Measurements from ENCODE around the gene TXNDC2. TPM values are rescaled to one million over a fixed set of nuclear protein-coding genes. Genes with fewer than 3 reads are reported as not detected.
A peak's percentile ranks its signal among the peaks of the same experiment; 100 is the strongest.

Gene TXNDC2
- total and polyA plus RNA-seq, 9 of the 15 experiments (the other 6 are each of a cell fraction or from before 2014, with no cell fraction given), result 1.2 to 4.9 (median 2.3) TPM

DNA sequence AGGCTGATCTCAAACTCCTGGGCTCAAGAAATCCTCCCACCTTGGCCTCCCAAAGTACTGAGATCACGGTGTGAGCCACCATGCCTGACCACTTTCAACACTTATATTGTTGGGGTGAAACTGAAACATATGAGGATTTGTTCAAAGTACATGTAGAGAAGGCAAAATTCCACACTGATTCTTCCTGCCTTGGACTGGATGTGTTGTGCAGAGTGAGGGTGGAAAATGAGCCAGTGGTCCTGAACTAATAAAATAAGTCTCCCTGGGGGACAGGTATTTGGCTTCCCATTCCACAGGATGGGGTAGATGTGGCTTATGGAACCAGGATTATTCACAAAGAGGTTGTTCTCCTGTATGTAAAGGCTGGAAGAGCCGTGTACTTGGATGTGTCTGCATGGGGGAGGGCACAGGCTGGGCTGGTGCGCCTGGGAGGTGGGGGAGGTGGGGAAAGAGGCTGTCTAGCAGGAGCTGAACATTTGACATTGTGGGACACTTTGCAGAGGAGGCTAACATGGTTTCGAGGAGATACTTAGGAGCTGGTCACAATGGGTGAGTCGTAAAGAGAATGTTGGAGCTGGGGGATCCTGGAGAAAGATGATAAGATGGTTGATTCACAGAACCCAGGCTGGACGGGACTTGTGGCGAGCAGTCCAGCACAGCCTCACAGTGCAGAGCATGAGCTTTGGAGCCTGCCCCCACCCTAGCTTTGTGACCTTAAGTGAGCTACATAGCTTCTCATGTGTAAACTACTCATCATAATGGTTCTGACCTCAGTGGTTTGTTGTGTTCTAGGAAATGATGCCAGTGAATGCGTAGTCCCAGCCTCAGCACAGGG is at the start of gene TXNDC2 (continued):
- peak; percentile 71 for TF ChIP-seq ZFP36 (IDR thresholded peaks at IDR 0.05; ENCODE audit: low read depth, low read length, partially characterized antibody)
- no peak; the same call in none of the 2 replicates for TF ChIP-seq MTA2 (IDR thresholded peaks at IDR 0.05; ENCODE audit: low read depth)
- no peak for TF ChIP-seq RBM14 (IDR thresholded peaks at IDR 0.05; ENCODE audit: borderline replicate concordance, insufficient read depth, low read depth, low read length)
- TF ChIP-seq SMARCC2 (IDR thresholded peaks at IDR 0.05; ENCODE audit: low read depth), result peak; percentile 24; the same call in 1 of the 2 replicates
- no peak for TF ChIP-seq POLR2B (IDR thresholded peaks at IDR 0.05; ENCODE audit: low read depth, partially characterized antibody)
- TF ChIP-seq TCF3 (CRISPR knock-in tag; IDR thresholded peaks at IDR 0.05), result peak; percentile 90
- TF ChIP-seq PML (IDR thresholded peaks at IDR 0.05; ENCODE audit: low read length), result no peak
- TF ChIP-seq, protein P1, sequence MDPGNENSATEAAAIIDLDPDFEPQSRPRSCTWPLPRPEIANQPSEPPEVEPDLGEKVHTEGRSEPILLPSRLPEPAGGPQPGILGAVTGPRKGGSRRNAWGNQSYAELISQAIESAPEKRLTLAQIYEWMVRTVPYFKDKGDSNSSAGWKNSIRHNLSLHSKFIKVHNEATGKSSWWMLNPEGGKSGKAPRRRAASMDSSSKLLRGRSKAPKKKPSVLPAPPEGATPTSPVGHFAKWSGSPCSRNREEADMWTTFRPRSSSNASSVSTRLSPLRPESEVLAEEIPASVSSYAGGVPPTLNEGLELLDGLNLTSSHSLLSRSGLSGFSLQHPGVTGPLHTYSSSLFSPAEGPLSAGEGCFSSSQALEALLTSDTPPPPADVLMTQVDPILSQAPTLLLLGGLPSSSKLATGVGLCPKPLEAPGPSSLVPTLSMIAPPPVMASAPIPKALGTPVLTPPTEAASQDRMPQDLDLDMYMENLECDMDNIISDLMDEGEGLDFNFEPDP (CRISPR knock-in tag; IDR thresholded peaks at IDR 0.05), result no peak
- TF ChIP-seq, protein P2, sequence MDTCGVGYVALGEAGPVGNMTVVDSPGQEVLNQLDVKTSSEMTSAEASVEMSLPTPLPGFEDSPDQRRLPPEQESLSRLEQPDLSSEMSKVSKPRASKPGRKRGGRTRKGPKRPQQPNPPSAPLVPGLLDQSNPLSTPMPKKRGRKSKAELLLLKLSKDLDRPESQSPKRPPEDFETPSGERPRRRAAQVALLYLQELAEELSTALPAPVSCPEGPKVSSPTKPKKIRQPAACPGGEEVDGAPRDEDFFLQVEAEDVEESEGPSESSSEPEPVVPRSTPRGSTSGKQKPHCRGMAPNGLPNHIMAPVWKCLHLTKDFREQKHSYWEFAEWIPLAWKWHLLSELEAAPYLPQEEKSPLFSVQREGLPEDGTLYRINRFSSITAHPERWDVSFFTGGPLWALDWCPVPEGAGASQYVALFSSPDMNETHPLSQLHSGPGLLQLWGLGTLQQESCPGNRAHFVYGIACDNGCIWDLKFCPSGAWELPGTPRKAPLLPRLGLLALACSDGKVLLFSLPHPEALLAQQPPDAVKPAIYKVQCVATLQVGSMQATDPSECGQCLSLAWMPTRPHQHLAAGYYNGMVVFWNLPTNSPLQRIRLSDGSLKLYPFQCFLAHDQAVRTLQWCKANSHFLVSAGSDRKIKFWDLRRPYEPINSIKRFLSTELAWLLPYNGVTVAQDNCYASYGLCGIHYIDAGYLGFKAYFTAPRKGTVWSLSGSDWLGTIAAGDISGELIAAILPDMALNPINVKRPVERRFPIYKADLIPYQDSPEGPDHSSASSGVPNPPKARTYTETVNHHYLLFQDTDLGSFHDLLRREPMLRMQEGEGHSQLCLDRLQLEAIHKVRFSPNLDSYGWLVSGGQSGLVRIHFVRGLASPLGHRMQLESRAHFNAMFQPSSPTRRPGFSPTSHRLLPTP (IDR thresholded peaks at IDR 0.05; ENCODE audit: borderline replicate concordance, extremely low read depth, insufficient read length), result no peak
- TF ChIP-seq NCOA2 (IDR thresholded peaks at IDR 0.05; ENCODE audit: partially characterized antibody in 2 of 2), result no peak
- TF ChIP-seq MAFF (IDR thresholded peaks at IDR 0.05; ENCODE audit: low read length), result peak; percentile 16; the same call in 1 of the 2 replicates
- no peak for TF ChIP-seq SMAD3 (CRISPR knock-in tag; conservative IDR thresholded peaks at IDR 0.05)
- TF ChIP-seq STAT5B (CRISPR knock-in tag; IDR thresholded peaks at IDR 0.05), result no peak
- no peak for TF ChIP-seq ZSCAN29 (IDR thresholded peaks at IDR 0.05)
- TF ChIP-seq, protein P3, sequence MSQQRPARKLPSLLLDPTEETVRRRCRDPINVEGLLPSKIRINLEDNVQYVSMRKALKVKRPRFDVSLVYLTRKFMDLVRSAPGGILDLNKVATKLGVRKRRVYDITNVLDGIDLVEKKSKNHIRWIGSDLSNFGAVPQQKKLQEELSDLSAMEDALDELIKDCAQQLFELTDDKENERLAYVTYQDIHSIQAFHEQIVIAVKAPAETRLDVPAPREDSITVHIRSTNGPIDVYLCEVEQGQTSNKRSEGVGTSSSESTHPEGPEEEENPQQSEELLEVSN (IDR thresholded peaks at IDR 0.05; ENCODE audit: borderline replicate concordance in 1 of 2, extremely low read depth in 1 of 2, insufficient read depth in 1 of 2, insufficient read length in 1 of 2, low read depth in 1 of 2, low read length in 1 of 2, poor library complexity in 1 of 2, severe bottlenecking in 1 of 2), result peak; percentile 23 to 72
- 0 out of 2 replicates have a peak, but pooled peaks have one; percentile 47 for TF ChIP-seq BRD4 (IDR thresholded peaks at IDR 0.05)
- TF ChIP-seq RUNX1 (IDR thresholded peaks at IDR 0.05; ENCODE audit: low read depth), result no peak
- TF ChIP-seq, protein P4, sequence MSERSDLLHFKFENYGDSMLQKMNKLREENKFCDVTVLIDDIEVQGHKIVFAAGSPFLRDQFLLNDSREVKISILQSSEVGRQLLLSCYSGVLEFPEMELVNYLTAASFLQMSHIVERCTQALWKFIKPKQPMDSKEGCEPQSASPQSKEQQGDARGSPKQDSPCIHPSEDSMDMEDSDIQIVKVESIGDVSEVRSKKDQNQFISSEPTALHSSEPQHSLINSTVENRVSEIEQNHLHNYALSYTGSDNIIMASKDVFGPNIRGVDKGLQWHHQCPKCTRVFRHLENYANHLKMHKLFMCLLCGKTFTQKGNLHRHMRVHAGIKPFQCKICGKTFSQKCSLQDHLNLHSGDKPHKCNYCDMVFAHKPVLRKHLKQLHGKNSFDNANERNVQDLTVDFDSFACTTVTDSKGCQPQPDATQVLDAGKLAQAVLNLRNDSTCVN (CRISPR knock-in tag; IDR thresholded peaks at IDR 0.05), result 0 out of 2 replicates have a peak, but pooled peaks have one; percentile 61
- TF ChIP-seq ZFP30 (CRISPR knock-in tag; IDR thresholded peaks at IDR 0.05; ENCODE audit: borderline replicate concordance), result no peak

All from K562 (cell line).